Measurements from ENCODE around the gene PROZ.

PROZ gene

DNA sequence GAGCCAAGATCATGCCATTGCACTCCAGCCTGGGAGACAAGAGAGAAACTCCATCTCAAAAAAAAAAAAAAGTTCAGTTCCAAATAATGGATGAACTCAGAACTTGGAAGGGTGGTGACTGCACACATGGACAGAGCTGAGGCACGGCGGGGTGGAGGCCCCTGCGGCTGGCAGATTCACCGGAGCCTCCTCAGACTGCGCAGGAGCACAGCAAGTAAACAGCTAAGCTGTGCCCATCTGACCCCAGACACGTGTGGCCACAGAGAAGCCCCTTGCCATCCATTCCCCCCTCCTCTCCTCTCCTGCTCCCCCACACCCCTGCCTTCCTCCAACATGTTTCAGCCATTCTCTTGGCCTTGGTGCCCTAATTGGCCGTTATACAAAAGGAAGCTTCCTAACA lies 15.6 kb upstream of the PROZ start:
- DNase-seq = no peak

DNA sequence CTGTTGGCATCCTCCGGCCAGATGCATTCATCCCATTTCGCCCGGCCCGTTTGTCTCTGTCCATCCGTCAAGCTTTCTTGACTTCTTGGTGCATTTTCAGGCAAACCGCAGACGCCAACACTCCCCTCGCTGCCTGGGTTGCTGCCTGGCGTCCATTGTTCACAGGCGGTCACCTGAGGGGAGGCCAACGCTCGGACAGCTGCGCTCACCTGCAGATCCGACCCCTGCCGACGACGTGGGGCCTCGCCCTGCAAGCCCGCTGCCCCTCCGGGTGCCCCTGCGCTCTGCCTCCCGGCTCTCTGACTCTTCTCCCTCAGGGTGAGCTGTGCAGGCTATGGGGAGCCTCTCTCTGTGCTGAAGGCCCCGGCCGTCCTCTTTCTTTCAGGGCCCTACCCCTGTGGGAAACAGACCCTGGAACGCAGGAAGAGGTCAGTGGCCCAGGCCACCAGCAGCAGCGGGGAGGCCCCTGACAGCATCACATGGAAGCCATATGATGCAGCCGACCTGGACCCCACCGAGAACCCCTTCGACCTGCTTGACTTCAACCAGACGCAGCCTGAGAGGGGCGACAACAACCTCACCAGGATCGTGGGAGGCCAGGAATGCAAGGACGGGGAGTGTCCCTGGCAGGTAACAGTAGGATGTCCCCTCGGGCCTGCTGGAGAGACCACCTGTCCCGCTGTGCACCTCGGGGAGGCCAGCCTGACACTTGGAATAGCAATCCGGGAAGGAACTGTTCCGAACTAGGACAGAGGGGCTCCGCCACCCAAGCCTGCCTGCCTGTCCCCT lies 14.8 kb upstream of the PROZ start:
- no peak for DNase-seq

DNA sequence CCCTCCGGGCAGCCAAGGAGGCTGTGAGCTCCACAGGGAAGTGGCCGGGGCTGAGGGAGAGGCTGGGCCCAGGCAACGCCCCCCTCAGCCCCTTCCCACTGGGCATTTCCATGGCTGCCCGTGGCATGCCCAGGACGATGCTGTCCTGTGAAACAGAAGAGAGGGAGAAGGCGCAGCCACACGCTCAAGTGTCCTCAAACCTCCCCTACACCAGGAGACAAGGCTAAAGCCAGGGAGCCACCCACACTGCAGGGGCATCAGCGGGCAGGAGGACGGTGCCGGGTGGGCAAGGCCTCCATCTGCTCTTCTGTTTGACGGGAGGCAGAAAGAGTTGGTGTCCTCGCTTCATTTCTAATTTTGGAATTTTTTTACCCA lies 14.2 kb upstream of the PROZ start:
- DNase-seq = no peak

DNA sequence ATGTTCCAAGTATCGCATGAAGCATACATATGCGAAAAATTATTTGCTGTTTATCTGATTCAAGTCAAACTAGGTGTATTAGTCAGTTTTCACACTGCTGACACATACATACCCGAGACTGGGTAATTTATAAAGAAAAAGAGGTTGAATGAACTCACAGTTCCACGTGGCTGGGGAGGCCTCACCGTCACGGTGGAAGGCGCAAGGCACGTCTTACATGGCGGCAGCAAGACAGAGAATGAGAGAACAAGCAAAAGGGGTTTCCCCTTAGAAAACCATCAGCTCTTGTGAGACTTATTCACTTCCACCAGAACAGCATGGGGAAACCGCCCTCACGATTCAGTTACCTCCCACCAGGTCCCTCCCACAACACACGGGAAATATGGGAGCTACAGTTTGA lies 13.0 kb upstream of the PROZ start:
- DNase-seq = no peak

DNA sequence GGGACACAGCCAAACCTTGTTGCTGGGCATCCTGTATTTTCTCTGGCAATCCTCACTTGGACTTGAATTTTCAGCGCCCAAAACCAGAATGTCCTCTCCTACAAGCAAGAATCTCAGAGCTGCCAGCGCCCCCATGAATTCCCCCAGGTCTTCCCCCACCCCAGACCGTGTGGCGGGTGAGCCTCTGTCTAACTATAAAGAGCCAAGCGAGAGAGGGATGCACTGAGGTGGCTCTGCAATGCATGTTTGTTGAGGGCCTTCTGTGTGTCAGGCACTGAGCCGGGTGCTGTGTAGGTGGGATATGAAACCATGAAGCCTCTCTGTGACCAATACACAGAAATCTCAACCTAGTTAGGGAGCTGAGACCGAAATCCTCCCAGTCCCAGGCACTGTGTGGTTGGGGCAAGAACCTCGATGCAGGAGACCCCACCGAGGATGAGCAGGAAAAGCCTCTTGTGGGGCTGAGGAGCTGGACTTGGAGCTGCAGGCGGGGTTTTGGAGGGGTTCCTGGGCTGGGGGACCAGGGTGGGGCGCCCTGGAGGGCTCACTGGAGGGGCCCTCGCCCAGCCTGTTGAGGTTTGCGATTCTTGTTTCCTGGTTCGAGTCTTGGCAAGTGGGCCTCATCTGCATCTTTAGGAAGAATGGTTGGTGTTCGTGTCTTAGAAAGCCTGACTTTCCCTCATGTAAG lies 12.4 kb upstream of the PROZ start:
- DNase-seq = no peak

DNA sequence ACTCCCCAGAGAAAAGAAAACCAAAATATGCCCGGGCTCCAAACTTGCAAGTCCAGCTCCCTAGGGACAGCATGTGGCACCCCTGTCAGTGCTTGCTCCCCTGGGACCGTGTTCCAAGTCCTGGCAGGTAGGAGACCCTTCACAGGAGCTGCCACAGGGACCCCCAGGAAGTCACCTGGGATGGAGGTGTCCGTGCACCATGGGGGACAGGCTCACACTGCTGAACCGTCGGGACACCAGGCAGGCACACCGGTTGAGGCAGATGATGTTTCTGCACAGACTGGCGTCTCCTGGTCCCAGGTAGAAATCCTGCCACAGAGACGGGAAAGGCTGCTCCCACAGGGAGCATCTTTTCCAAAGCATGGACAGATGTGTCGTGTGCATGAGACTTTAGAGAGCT lies 11.7 kb upstream of the PROZ start:
- no peak for DNase-seq

DNA sequence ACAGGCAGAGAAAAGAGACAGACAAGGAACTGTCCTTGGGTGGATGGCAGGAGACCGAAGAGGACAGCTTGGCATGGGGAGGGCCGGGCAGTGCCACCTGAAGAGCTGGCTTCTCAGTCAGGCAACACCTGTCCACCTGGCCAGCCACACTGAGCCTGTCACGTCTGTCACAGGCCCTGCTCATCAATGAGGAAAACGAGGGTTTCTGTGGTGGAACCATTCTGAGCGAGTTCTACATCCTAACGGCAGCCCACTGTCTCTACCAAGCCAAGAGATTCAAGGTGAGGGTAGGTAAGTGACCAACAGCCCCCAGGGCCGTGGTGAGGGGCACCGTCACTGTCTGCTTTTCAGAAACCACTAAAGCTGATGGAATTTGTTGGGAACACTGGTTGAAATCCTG lies 11.2 kb upstream of the PROZ start:
- no peak for DNase-seq

DNA sequence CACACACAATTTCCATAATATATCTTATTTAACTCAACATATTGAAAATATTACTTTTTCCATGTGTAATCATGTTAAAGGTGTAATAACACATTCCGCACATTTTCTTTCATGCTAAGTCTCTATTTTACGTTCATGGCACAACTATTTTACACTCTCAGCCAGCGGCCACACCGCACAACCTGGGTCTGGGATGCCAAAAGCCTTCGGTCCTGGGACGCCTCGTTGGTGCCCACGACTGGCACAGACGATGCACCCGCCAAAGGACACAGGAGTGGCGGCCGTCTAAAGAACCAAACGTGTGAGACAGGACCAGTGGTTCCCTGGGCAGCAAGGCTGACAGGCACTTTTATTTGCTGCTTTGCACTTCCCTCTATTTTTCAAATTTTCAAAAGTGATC lies 10.0 kb upstream of the PROZ start:
- DNase-seq = no peak

DNA sequence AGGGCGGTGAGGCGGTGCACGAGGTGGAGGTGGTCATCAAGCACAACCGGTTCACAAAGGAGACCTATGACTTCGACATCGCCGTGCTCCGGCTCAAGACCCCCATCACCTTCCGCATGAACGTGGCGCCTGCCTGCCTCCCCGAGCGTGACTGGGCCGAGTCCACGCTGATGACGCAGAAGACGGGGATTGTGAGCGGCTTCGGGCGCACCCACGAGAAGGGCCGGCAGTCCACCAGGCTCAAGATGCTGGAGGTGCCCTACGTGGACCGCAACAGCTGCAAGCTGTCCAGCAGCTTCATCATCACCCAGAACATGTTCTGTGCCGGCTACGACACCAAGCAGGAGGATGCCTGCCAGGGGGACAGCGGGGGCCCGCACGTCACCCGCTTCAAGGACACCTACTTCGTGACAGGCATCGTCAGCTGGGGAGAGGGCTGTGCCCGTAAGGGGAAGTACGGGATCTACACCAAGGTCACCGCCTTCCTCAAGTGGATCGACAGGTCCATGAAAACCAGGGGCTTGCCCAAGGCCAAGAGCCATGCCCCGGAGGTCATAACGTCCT lies 9.4 kb upstream of the PROZ start:
- DNase-seq = no peak

DNA sequence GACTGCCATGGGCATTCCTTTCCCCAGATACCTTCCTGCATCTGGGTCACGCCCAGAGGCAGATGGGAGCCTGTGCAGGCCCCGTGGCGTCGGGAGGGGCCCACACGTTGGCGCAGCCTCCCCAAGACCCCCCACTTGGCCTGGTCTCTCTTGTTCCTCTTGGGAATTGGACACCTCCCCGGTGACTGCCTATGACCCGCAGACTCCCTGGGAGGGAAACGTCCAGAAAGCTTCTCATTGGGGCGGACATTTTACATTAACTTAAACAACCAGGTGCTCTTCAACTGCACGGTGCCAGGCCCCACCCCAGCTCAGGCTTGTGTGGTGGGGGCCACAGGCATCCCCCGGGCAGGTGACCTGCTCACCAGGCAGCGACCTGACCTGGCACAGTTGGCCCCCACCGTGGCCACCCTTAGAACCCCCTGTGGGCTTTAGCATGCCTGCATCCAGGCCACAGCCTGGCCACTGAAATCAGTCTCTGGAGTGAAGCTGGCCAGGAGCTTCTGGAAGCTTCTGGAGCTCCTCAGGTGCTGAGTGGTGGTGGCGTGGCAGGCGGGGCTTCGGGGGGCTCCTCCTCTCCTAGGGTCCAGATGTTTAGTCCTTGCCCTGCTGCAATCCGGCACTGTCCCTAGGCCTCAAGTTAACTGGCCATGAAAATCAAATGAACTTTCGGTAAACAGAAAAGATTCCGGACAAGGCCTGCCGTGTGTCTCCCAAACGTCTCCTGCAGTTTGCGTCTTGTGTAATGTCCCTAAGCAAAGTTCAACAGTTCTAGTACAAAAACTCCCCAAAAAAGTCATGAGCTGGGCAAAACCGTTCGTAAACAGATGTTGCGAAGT lies 8.5 kb upstream of the PROZ start:
- DNase-seq = no peak

DNA sequence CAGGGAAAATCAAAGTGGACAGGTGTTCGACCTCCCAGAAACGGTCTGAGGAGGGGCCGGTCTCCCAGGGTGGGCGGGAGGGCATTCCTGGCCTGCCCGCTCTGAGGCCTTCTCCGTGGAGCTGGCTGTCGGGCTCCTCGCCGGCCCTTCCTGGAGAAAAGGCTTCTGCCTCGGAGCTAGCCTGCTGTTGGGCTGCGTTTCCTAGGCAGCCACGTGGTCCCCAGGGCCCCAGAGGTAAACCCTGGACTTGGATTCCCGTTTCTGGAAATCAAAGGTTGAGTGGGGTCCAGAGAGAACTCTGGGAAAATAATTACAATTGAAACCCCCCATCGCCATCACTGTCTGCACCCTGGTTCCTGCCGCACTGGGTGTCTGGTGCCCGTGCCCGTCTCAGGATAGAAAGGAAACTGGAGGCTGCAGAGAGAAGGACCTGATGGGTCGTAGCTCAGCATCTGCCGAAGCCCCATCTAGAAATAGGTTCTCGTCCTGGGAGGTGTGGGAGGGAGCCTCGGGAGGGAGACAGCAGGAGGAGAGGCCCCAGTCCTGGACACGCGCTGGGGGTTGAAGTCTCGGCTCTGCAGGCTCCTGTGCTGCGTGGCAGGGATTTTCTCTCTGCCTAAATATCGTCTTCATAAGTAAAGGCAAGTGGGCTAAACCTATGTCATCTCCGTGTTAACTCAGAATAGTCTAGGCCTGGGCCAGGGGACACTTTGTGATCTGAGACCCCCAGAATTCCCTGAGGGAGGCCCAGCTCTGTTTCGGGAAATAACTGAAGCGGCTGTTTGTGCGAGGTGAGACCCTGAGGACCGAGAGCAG lies 7.7 kb upstream of the PROZ start:
- DNase-seq = no peak

DNA sequence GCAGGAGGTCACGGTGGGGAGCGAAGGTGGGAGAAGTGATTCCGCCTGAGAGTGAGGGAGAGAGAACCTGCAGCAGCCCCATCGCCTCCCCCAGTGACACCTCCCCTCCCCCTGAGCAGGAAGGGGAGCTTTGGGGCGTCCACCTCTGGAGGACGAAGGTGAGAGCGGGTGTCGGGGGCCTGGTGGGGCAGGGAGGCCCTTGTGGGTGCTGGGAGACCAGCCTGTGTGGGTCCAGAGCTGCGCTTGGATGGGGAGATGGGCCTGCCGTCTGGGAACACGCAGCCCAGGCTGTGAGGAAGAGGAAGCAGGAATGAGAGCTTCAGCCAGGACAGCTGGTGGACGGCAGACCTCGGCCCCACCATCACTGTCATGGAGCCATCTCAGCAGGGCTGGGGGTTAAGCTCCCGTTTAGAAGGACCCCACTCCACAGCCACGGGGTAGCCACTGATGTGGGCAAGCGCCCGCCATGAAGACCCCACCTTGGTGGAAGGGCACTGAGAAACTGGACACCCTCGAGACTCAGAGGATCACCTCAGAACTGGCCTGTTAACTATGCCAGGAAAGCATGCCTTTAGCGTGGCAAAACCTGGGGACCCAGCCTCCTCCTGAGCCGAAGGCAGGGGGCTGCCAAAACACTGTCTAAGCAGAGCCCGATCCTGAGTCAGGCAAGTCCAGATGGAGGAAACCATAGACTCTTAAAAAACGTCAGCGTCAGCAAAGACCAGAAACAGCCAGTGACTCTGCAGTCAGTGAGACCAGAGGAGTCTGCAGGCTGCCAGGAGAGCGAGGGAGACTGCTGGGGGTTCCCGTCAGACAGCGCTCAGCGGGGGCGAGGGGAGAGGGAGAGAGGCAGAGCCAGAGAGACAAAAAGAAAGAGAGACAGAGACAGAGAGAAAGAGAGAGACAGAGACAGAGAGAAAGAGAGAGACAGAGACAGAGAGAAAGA lies 6.4 kb upstream of the PROZ start:
- DNase-seq = peak; percentile 74

DNA sequence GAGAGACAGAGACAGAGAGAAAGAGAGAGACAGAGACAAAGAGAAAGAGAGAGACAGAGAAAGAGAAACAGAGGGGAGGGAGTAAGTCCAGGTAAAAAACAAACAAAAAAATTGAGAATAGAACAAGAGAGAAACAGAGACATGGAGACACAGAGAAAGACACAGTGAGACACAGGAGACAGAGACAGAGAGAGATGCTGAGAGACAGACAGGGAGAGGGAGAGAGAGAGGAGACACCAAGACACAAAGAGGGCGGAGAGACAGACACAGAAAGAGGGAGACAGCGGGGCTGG lies 5.8 kb upstream of the PROZ start:
- DNase-seq = no peak

DNA sequence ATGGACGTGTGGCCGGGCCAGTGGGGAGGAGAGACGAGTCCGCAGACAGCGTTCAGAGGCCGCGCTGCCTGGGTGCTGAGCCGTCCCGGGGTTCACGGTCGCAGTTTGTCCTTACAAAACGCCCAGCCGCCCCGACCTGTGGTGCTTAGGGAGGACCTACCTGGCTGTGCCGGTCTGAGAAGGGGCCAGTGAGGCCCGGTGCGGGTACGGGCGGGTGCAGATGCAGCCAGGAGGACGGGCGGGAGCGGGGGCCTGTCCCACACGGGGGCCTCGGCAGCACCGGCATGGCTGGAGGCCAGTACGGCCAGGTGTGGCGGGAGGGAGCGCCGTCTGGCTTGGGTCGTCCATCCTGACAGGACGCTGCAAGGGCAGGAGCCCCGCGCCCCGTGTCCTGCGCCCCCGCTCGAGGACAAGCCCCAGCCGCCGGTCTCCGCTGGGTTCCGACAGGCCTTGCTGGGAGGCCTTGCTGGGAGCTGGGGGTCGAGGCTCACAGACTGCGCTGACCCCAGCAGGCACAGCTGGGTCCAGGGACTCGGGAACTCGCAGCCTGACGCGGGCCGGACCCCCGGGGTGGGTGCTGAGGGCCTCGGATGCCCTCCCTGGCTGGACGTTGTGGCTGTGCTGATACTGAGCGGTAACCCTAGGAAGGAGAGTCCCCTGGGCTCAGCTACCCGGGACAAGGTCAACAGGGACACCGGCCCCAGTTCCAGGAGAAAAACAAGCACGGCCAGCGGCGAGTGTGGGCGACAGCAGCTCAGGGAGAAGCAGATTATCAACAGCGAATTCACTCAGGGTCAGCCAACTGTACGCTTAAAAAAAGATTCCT lies 5.3 kb upstream of the PROZ start:
- DNase-seq = no peak

DNA sequence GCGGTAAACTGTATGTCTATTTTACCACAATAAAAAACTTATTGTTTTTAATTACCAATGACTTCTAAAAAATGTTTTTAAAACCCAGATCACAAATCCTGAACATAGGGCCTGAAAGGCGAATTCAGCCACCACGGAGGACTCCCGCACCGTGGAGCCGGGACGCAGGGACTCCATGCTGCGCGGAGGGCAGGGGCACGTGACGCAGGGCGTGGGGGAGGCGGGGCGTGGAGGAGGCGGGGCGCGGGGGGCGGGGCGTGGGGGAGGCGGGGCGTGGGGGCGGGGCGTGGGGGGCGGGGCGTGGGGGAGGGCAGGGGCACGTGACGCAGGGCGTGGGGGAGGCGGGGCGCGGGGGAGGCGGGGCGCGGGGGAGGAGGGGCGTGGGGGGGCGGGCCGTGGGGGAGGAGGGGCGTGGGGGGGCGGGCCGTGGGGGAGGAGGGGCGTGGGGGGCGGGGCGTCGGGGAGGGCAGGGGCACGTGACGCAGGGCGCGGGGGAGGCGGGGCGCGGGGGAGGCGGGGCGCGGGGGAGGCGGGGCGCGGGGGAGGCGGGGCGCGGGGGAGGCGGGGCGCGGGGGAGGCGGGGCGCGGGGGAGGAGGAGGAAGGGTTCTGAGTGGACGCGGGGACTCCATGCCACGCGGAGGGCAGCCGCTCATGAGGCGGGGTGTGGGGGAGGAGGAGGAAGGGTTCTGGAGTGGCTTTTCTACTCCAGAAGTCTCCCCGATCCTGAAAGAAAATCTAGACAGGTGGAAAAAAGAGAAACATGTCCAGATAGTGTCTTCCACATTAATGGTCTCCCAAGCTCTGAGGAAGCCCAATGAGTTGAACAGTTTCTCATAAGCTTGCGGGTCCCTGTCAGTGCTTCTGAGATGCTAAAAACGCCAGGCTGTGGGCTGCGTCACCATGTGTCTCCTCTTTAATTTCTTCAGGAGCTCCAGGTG lies 4.4 kb upstream of the PROZ start:
- DNase-seq = peak; percentile 68

DNA sequence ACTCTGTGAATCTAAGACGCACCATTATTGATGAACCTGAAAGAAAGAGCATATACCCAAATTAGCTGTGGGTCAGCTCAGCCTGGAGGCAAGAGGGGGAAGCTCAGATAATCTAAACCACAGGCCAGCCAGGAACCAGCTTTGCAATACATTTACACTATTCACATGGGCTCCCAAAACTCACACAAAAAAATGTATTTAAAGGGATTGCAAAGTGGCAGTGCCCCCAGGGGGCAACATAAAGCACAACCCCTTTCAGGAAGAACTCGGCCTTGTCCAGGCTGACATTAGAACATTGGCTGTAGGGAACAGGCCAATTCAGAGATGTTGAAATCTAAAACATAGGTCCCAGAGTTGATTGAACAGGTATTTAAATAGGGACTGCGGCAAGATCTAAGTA lies 3.2 kb upstream of the PROZ start:
- no peak for DNase-seq

DNA sequence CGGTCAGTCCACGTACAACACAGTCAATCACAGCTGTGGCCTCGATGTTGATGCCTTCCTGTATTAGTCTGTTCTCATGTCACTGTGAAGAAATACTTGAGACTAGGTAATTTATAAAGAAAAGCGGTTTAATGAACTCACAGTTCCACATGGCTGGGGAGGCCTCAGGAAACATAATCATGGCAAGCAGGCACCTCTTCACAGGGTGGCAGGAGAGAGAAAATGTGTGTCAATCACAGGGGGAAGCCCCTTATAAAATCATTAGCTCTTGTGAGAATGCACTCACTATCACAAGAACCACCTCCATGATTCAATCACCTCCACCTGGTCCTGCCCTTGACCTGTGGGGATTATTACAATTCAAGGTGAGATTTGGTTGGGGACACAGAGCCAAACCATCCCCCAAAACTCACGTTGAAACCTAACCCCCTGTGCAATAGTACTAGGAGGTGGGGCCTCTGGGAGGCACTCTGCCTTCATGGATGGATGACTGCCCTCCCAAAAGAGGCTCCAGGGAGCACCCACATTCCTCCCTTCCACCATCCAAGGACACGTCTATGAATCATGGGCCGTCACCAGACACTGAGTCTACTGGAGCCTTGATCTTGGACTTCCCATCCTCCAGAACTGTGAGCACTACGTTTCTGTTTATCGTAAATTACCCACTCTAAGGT lies 2.3 kb upstream of the PROZ start:
- no peak for DNase-seq

DNA sequence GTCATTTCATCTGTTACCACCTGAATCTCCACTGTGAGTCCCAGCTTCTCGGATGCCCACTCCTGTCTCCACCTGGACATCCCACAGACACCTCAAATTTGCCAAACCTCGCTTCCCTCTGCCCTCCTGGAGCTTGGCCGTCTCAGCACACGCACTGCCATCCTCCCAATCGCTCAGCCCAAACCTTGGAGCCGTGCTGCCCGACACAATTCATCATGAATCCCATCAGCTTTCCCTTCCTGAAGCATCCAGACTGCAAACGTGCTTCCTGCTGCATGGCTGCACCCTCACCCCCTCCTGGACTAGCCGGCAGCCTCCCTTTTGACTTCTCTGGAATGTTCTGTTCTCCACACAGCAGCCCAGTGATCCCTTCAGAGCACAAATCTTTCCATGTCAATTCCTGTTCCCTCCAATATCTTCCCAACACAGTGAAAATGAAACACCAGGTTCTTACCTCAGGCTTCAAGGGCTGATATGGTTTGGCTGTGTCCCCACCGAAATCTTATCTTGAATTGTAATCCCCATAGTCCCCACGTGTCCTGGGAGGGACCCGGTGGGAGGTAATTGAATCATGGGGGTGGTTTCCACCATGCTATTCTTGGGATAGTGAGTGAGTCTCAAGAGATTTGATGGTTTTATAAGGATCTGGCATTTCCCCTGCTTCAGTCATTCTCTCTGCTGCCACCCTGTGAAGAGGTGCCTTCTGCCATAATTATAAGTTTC lies 1.1 kb upstream of the PROZ start:
- DNase-seq = no peak

Measured in fibroblast of upper back skin (primary cell).